HL-60 (cell line): ENCODE measurements around the gene RPN1.

Source experiments
- DNase-seq, 2 experiments: peaks; one replicate each; pipeline ENCODE4 v3.0.0-alpha.2; 2010 to 2020; ENCODE audit warnings: low read depth in 1 of 2, low spot score in 1 of 2
- H3K27ac ChIP-seq: fragments of 250-450 bp; sonication (Bioruptor Pico); replicated peaks from 2 replicates; pipeline ENCODE4 v1.5.1; 2020; ENCODE audit warnings: mild to moderate bottlenecking, moderate library complexity
- H3K27me3 ChIP-seq: fragments of 250-450 bp; sonication (Bioruptor Pico); 2 replicates; pipeline ENCODE4 v1.5.1; 2021; ENCODE audit warnings: mild to moderate bottlenecking, moderate library complexity; ENCODE audit not compliant: insufficient read depth, poor library complexity, severe bottlenecking
- H3K4me3 ChIP-seq: replicated peaks from 2 replicates; pipeline ENCODE4 v1.5.1; 2011; ENCODE audit warnings: mild to moderate bottlenecking, control low read depth, low read length; ENCODE audit not compliant: insufficient read depth
- GABPA ChIP-seq: IDR thresholded peaks from 2 replicates; pipeline ENCODE4 v1.6.1; 2012; ENCODE audit warnings: low read depth
- POLR2AphosphoS5 ChIP-seq: IDR thresholded peaks from 2 replicates; pipeline ENCODE4 v1.6.1; 2012; ENCODE audit warnings: low read depth
- REST ChIP-seq: IDR thresholded peaks from 2 replicates; pipeline ENCODE4 v1.6.1; 2012; ENCODE audit warnings: low read depth; ENCODE audit not compliant: insufficient replicate concordance
- SPI1 ChIP-seq: IDR thresholded peaks from 2 replicates; pipeline ENCODE4 v1.6.1; 2012; ENCODE audit warnings: low read depth, mild to moderate bottlenecking, borderline replicate concordance
- TF ChIP-seq, protein P1 (sequence below): IDR thresholded peaks from one replicate; pipeline ENCODE4 v1.5.1; 2011; ENCODE audit warnings: low read length, control low read depth, inconsistent platforms; ENCODE audit not compliant: insufficient read depth

Gene RPN1

GRCh38 chr3:128617557-128618397 is 32.8 kb downstream of the RPN1 start:
- no peak for TF ChIP-seq SPI1
- TF ChIP-seq REST: peak; percentile 18
- TF ChIP-seq, protein P1, sequence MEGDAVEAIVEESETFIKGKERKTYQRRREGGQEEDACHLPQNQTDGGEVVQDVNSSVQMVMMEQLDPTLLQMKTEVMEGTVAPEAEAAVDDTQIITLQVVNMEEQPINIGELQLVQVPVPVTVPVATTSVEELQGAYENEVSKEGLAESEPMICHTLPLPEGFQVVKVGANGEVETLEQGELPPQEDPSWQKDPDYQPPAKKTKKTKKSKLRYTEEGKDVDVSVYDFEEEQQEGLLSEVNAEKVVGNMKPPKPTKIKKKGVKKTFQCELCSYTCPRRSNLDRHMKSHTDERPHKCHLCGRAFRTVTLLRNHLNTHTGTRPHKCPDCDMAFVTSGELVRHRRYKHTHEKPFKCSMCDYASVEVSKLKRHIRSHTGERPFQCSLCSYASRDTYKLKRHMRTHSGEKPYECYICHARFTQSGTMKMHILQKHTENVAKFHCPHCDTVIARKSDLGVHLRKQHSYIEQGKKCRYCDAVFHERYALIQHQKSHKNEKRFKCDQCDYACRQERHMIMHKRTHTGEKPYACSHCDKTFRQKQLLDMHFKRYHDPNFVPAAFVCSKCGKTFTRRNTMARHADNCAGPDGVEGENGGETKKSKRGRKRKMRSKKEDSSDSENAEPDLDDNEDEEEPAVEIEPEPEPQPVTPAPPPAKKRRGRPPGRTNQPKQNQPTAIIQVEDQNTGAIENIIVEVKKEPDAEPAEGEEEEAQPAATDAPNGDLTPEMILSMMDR: peak; percentile 48
- TF ChIP-seq POLR2AphosphoS5: peak; percentile 70
- no peak for TF ChIP-seq GABPA
- H3K27ac ChIP-seq: peak overlapping the region; percentile 82
- DNase-seq: peak; percentile 93 to 98
- H3K27me3 ChIP-seq: no peaks in the 10 kb centered on the region
- peak overlapping the region; percentile 69 for H3K4me3 ChIP-seq

DNA sequence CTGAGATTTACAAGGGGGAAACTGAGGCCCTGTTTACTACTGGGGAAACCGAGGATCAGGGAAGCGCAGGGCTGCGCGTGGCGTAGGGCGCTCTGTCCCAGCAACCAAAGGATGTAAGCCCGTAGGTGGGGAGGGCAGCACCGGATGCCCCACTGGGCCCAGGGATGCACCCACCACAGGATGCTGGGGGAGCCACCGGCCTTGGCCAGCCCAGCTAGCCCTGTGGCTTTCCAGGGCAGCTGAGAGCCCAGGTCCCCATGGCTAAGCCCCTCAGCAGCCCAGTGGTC is 33.4 kb downstream of the RPN1 start:
- TF ChIP-seq REST (no peak), SPI1 (no peak), GABPA (no peak), POLR2AphosphoS5 (no peak)
- TF ChIP-seq, protein P1: no peak
- Histone ChIP-seq H3K4me3 (peak overlapping the region; percentile 37), H3K27ac (peak overlapping the region; percentile 63), H3K27me3 (no peaks in the 10 kb centered on the region)
- no peak for DNase-seq

DNA sequence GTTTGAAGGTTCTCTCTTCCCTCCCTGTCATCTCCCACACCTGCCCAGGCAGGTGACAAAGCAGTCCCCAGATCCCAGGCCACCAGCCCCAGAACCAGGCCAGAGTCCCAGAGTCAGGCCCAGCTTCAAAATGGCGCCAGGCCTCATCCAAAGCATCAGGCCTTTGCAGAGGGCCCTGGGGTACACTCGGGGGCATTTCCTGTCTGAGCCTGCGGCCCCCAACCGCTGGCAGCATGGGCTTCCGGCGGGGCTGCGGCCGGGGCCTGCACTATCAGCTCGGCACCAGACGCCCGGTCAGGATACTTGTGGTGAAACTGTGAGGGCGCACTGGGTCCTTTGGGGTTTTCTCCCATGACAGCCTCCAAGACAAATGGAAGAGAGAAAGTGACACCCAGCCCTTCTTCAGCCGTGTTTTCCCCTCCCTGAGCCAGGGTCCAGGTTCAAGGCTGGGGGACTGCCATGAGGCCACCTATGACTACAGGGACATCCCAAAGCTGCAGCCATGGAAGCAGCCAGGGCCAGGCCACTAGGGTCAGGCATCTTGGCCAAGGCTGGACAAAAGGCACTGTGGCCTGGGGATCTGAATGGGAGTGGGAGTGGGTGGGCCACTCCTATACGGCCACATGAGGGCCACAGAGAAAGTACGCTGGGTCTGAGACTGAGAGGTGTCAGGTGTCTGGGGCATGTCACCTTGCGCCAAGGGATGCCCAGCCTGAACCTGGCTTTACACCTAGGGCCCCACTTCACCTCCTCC is 33.9 kb downstream of the RPN1 start:
- no peak for DNase-seq
- no peaks in the 10 kb centered on the region for H3K27me3 ChIP-seq
- H3K27ac ChIP-seq: peak overlapping the region; percentile 63
- no peak overlapping the region for H3K4me3 ChIP-seq
- TF ChIP-seq REST: no peak
- TF ChIP-seq, protein P1: no peak
- no peak for TF ChIP-seq GABPA
- TF ChIP-seq POLR2AphosphoS5: no peak
- no peak for TF ChIP-seq SPI1
